WTC11 (cell line): ENCODE data around the gene LCP1. TPM values are rescaled to one million over a fixed set of nuclear protein-coding genes. Genes with fewer than 3 reads are reported as not detected.

Experiments
- ATAC-seq: fragments of 200-7000 bp; cut with Tn5 transposase; 2 replicates; pipeline ENCODE4 v1.10.0; 2021; ENCODE audit warnings: mild to moderate bottlenecking, moderate library complexity
- CTCF ChIA-PET: fragments of 300-600 bp; sonication (Branson Sonifier 250); formaldehyde crosslinking; loops from one replicate; lab custom pipeline; 2021; ENCODE audit warnings: antibody characterized with exemption; lab: Charles Lee
- POLR2A ChIA-PET: fragments of 350-600 bp; sonication (Branson Sonifier 250); formaldehyde crosslinking; loops from one replicate; lab custom pipeline; 2021; ENCODE audit warnings: antibody characterized with exemption; lab: Charles Lee
- DNase-seq: peaks from one replicate; pipeline ENCODE4 v3.0.0; 2021; ENCODE audit warnings: low spot score
- H3K27ac Mint-ChIP-seq: 2 replicates; pipeline ENCODE4 v1.8.0; 2021; ENCODE audit warnings: mixed read lengths
- H3K27me3 Mint-ChIP-seq: 2 replicates; pipeline ENCODE4 v1.8.0; 2021; ENCODE audit warnings: low read depth, mild to moderate bottlenecking, moderate library complexity, mixed read lengths
- H3K36me3 Mint-ChIP-seq: 2 replicates; pipeline ENCODE4 v1.8.0; 2021; ENCODE audit warnings: mixed read lengths
- H3K4me1 Mint-ChIP-seq: 2 replicates; pipeline ENCODE4 v1.8.0; 2022; ENCODE audit warnings: mixed read lengths
- H3K4me3 Mint-ChIP-seq: 2 replicates; pipeline ENCODE4 v1.8.0; 2021; ENCODE audit warnings: mild to moderate bottlenecking, moderate library complexity, mixed read lengths
- H3K9me3 Mint-ChIP-seq: 2 replicates; pipeline ENCODE4 v1.8.0; 2021; ENCODE audit warnings: mixed read lengths
- ATF1 ChIP-seq: sonication (generic); formaldehyde crosslinking; IDR thresholded peaks from 2 replicates; pipeline ENCODE4 v1.8.1; 2023; ENCODE audit warnings: mild to moderate bottlenecking, moderate library complexity, missing genetic modification reagents
- CBFB ChIP-seq: sonication (generic); formaldehyde crosslinking; IDR thresholded peaks from 2 replicates; pipeline ENCODE4 v1.8.1; 2022; ENCODE audit warnings: mild to moderate bottlenecking, low read depth, missing genetic modification reagents
- CREM ChIP-seq: sonication (generic); formaldehyde crosslinking; IDR thresholded peaks from 2 replicates; pipeline ENCODE4 v1.8.1; 2022; ENCODE audit warnings: mild to moderate bottlenecking, missing genetic modification reagents, moderate library complexity
- GTF2I ChIP-seq: fragments of 250-450 bp; sonication (Bioruptor Pico); conservative IDR thresholded peaks from 2 replicates; pipeline ENCODE4 v1.4.0; 2021; ENCODE audit warnings: mild to moderate bottlenecking
- IRF2 ChIP-seq: sonication (generic); formaldehyde crosslinking; IDR thresholded peaks from 2 replicates; pipeline ENCODE4 v1.8.0; 2022; ENCODE audit warnings: low read depth, missing genetic modification reagents, borderline replicate concordance
- JUN ChIP-seq: sonication (generic); formaldehyde crosslinking; IDR thresholded peaks from 2 replicates; pipeline ENCODE4 v1.8.0; 2023; ENCODE audit warnings: mild to moderate bottlenecking, missing genetic modification reagents
- MYBL2 ChIP-seq: sonication (generic); formaldehyde crosslinking; IDR thresholded peaks from 2 replicates; pipeline ENCODE4 v1.8.1; 2023; ENCODE audit warnings: mild to moderate bottlenecking, moderate library complexity, missing genetic modification reagents
- NR2C2 ChIP-seq: sonication (generic); formaldehyde crosslinking; IDR thresholded peaks from 2 replicates; pipeline ENCODE4 v1.8.0; 2022; ENCODE audit warnings: mild to moderate bottlenecking, missing genetic modification reagents
- SMAD3 ChIP-seq: sonication (generic); formaldehyde crosslinking; IDR thresholded peaks from 2 replicates; pipeline ENCODE4 v1.8.0; 2022; ENCODE audit warnings: missing genetic modification reagents, mild to moderate bottlenecking, borderline replicate concordance
- SMAD4 ChIP-seq: sonication (generic); formaldehyde crosslinking; IDR thresholded peaks from 2 replicates; pipeline ENCODE4 v1.8.0; 2022; ENCODE audit warnings: mild to moderate bottlenecking, missing genetic modification reagents
- SOX15 ChIP-seq: fragments of 250-450 bp; sonication (Bioruptor Pico); IDR thresholded peaks from 2 replicates; pipeline ENCODE4 v1.9.0; 2021; ENCODE audit warnings: mild to moderate bottlenecking
- SP1 ChIP-seq: sonication (generic); formaldehyde crosslinking; conservative IDR thresholded peaks from 2 replicates; pipeline ENCODE4 v1.8.1; 2022; ENCODE audit warnings: missing genetic modification reagents
- ZMAT4 ChIP-seq: fragments of 250-450 bp; sonication (Bioruptor Pico); IDR thresholded peaks from 2 replicates; pipeline ENCODE4 v1.9.0; 2021; ENCODE audit warnings: mild to moderate bottlenecking
- ZNF263 ChIP-seq: sonication (generic); formaldehyde crosslinking; IDR thresholded peaks from 2 replicates; pipeline ENCODE4 v1.8.1; 2022; ENCODE audit warnings: low read depth, mild to moderate bottlenecking, moderate library complexity, missing genetic modification reagents
- ZNF423 ChIP-seq: fragments of 250-450 bp; sonication (Bioruptor Pico); IDR thresholded peaks from 2 replicates; pipeline ENCODE4 v2.1.2; 2022; ENCODE audit warnings: mild to moderate bottlenecking, moderate library complexity
- ZNF532 ChIP-seq: fragments of 250-450 bp; sonication (Bioruptor Pico); IDR thresholded peaks from 2 replicates; pipeline ENCODE4 v1.9.0; 2021; ENCODE audit warnings: mild to moderate bottlenecking, borderline replicate concordance
- ZNF671 ChIP-seq: fragments of 250-450 bp; sonication (Bioruptor Pico); IDR thresholded peaks from 2 replicates; pipeline ENCODE4 v1.8.0; 2021; ENCODE audit warnings: mild to moderate bottlenecking
- ZSCAN18 ChIP-seq: fragments of 250-450 bp; sonication (Bioruptor Pico); IDR thresholded peaks from 2 replicates; pipeline ENCODE4 v2.1.2; 2022; ENCODE audit warnings: mild to moderate bottlenecking, moderate library complexity
- total RNA-seq: library from RNA; stranded (reverse); gene quantifications from 3 replicates; pipeline ENCODE4 v1.2.3, GENCODE V29; 2021
- TF ChIP-seq, protein P1 (sequence below): sonication (generic); formaldehyde crosslinking; conservative IDR thresholded peaks from 2 replicates; pipeline ENCODE4 v1.8.1; 2022; ENCODE audit warnings: mild to moderate bottlenecking, missing genetic modification reagents
- TF ChIP-seq, protein P2 (sequence below): sonication (generic); formaldehyde crosslinking; IDR thresholded peaks from 2 replicates; pipeline ENCODE4 v1.8.0; 2022; ENCODE audit warnings: mild to moderate bottlenecking, missing genetic modification reagents
- TF ChIP-seq, protein P3 (sequence below): sonication (generic); formaldehyde crosslinking; IDR thresholded peaks from 2 replicates; pipeline ENCODE4 v1.8.1; 2022; ENCODE audit warnings: mild to moderate bottlenecking, moderate library complexity, missing genetic modification reagents

LCP1 gene
- total RNA-seq, 1 experiment from 2014 or later: 3.2 TPM

DNA sequence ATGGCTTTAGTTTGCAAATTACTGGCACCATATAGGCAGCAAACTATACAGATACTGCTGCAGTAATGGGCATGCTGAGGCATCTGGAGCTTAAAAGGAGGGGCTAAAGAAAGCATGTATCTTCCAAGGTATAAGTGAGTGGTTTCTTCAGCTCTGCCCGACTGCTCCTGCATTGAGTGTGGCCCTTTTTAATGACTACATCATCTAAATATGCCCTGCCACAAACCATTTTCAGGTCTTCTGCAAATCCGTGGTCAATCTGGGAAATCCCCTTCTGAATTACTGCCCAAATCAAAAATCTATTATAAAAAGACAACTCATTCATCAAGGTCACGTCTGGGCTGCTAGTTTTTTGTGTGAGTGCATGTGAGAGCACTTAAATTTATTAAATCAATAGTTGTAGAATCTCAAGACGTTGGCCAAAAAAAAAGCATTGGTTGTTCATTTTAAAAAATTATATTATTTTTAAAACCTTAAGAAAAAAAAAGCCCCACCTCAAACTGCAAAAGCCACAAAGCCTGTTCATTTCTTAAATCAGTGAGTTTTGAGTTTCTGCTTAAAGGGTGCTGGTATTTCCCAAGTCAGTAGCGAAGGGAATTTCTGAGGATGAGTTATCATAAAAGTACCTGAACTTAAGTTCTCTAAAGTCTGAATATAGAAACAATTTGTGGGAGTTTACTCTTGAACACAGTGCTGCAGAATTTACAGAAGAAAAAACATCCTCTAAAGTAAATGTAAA lies 16.3 kb downstream of the LCP1 start:
- ATAC-seq: no peak
- CTCF ChIA-PET: no interaction called here
- H3K4me3 Mint-ChIP-seq: no peak overlapping the region
- H3K27me3 Mint-ChIP-seq: peaks cover 17% of the 10 kb centered on the region
- POLR2A ChIA-PET: no interaction called here
- H3K9me3 Mint-ChIP-seq: peaks cover 7% of the 10 kb centered on the region
- H3K4me1 Mint-ChIP-seq: peaks cover 8% of the 10 kb centered on the region
- no peak overlapping the region for H3K27ac Mint-ChIP-seq
- TF ChIP-seq, protein P1, sequence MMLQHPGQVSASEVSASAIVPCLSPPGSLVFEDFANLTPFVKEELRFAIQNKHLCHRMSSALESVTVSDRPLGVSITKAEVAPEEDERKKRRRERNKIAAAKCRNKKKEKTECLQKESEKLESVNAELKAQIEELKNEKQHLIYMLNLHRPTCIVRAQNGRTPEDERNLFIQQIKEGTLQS (CRISPR knock-in tag): no peak
- TF ChIP-seq, protein P2, sequence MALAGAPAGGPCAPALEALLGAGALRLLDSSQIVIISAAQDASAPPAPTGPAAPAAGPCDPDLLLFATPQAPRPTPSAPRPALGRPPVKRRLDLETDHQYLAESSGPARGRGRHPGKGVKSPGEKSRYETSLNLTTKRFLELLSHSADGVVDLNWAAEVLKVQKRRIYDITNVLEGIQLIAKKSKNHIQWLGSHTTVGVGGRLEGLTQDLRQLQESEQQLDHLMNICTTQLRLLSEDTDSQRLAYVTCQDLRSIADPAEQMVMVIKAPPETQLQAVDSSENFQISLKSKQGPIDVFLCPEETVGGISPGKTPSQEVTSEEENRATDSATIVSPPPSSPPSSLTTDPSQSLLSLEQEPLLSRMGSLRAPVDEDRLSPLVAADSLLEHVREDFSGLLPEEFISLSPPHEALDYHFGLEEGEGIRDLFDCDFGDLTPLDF (CRISPR knock-in tag): no peak
- TF ChIP-seq MYBL2 (CRISPR knock-in tag) (no peak), ZMAT4 (CRISPR knock-in tag) (no peak), NR2C2 (CRISPR knock-in tag) (no peak), CBFB (CRISPR knock-in tag) (no peak), ZSCAN18 (CRISPR knock-in tag) (no peak), CREM (CRISPR knock-in tag) (no peak), ZNF263 (CRISPR knock-in tag) (no peak), SP1 (no peak), SMAD3 (CRISPR knock-in tag) (no peak), ZNF532 (no peak), GTF2I (CRISPR knock-in tag) (no peak), JUN (no peak)
- TF ChIP-seq, protein P3, sequence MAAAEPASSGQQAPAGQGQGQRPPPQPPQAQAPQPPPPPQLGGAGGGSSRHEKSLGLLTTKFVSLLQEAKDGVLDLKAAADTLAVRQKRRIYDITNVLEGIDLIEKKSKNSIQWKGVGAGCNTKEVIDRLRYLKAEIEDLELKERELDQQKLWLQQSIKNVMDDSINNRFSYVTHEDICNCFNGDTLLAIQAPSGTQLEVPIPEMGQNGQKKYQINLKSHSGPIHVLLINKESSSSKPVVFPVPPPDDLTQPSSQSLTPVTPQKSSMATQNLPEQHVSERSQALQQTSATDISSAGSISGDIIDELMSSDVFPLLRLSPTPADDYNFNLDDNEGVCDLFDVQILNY (CRISPR knock-in tag): no peak
- no peak for DNase-seq
- peaks cover 10% of the 10 kb centered on the region for H3K36me3 Mint-ChIP-seq

GRCh38 chr13:46164661-46165060 lies 17.3 kb downstream of the LCP1 start:
- Mint-ChIP-seq H3K27me3 (peaks cover 11% of the 10 kb centered on the region), H3K9me3 (peaks cover 7% of the 10 kb centered on the region), H3K36me3 (peaks cover 10% of the 10 kb centered on the region), H3K4me3 (no peak overlapping the region), H3K27ac (no peak overlapping the region), H3K4me1 (no peaks in the 10 kb centered on the region)
- ChIA-PET POLR2A (no interaction called here), CTCF (no interaction called here)
- DNase-seq (no peak), ATAC-seq (no peak)
- TF ChIP-seq SOX15 (CRISPR knock-in tag) (no peak), CBFB (CRISPR knock-in tag) (no peak), ATF1 (no peak), IRF2 (CRISPR knock-in tag) (no peak), ZNF532 (no peak), ZNF423 (CRISPR knock-in tag) (no peak), ZNF671 (CRISPR knock-in tag) (no peak), SMAD4 (CRISPR knock-in tag) (no peak)
